Fibroblast of lung (primary cell): ENCODE results near the gene PPARGC1A. TPM values are rescaled to one million over a fixed set of nuclear protein-coding genes. Genes with fewer than 3 reads are reported as not detected.

Source experiments
- DNase-seq, 2 donors: peaks; one replicate each; pipeline versions ENCODE4 v3.0.0 to v3.0.0-alpha.2; 2010; ENCODE audit warnings: low read depth in 2 of 2
- H2AFZ ChIP-seq: 2 replicates; pipeline ENCODE4 v1.5.1; 2012; ENCODE audit warnings: low read length, control low read depth, inconsistent platforms
- H3K27ac ChIP-seq: 2 replicates; pipeline ENCODE4 v1.5.1; 2011; ENCODE audit warnings: low read length, control low read depth; ENCODE audit not compliant: insufficient read depth
- H3K27me3 ChIP-seq: 2 replicates; pipeline ENCODE4 v1.5.1; 2011; ENCODE audit warnings: mild to moderate bottlenecking, low read length; ENCODE audit not compliant: control insufficient read depth, insufficient read depth
- H3K36me3 ChIP-seq: 2 replicates; pipeline ENCODE4 v1.5.1; 2011; ENCODE audit warnings: low read length; ENCODE audit not compliant: control insufficient read depth, insufficient read depth
- H3K4me1 ChIP-seq: 2 replicates; pipeline ENCODE4 v1.5.1; 2011; ENCODE audit warnings: low read length; ENCODE audit not compliant: control insufficient read depth, insufficient read depth; ENCODE audit errors: extremely low read depth
- H3K4me2 ChIP-seq: 2 replicates; pipeline ENCODE4 v1.5.1; 2011; ENCODE audit warnings: low read length, control low read depth; ENCODE audit not compliant: insufficient read depth; ENCODE audit errors: extremely low read depth
- H3K4me3 ChIP-seq, 4 experiments: fragments of 200-600 bp in 1 of 4; sonication (generic) in 1 of 4; replicated peaks in 1 of 4; 2 replicates each; pipeline ENCODE4 v1.5.1; 2011 to 2016; ENCODE audit warnings: low read length in 4 of 4, low read depth in 3 of 4, mild to moderate bottlenecking in 3 of 4, control low read depth in 2 of 4, inconsistent platforms in 1 of 4, mixed read lengths in 1 of 4; ENCODE audit not compliant: insufficient read depth in 1 of 4; ENCODE audit errors: control extremely low read depth in 1 of 4
- H3K79me2 ChIP-seq: 2 replicates; pipeline ENCODE4 v1.5.1; 2012; ENCODE audit warnings: mild to moderate bottlenecking, low read length, inconsistent platforms; ENCODE audit not compliant: control insufficient read depth, insufficient read depth
- H3K9ac ChIP-seq: 2 replicates; pipeline ENCODE4 v1.5.1; 2011; ENCODE audit warnings: mild to moderate bottlenecking, low read length, control low read depth; ENCODE audit not compliant: insufficient read depth
- H3K9me3 ChIP-seq: 2 replicates; pipeline ENCODE4 v1.5.1; 2012; ENCODE audit warnings: low read depth, low read length; ENCODE audit not compliant: control insufficient read depth, insufficient read depth
- H4K20me1 ChIP-seq: 2 replicates; pipeline ENCODE4 v1.5.1; 2011; ENCODE audit warnings: low read length; ENCODE audit not compliant: control insufficient read depth, insufficient read depth; ENCODE audit errors: extremely low read depth
- EZH2 ChIP-seq: IDR thresholded peaks from 2 replicates; pipeline ENCODE4 v1.5.1; 2012; ENCODE audit warnings: low read length, control low read depth, mild to moderate bottlenecking; ENCODE audit errors: missing control alignments
- polyA plus RNA-seq, 2 donors: library from polyadenylated mRNA; depleted of rRNA in 1 of 2; stranded (reverse) in 1 of 2; unstranded in 1 of 2; fragments of >200 nt; gene quantifications; 2 replicates each; pipeline ENCODE4 v1.2.1, GENCODE V29; 2011 to 2012; ENCODE audit warnings: missing spikeins in 1 of 2
- total RNA-seq: library from RNA; depleted of rRNA; stranded (reverse); fragments of >200 nt; gene quantifications from 2 replicates; pipeline ENCODE4 v1.2.1, GENCODE V29; 2014
- TF ChIP-seq, protein P1 (sequence below), 2 donors: IDR thresholded peaks in 1 of 2; conservative IDR thresholded peaks in 1 of 2; 1 replicate in 1 of 2; 2 replicates in 1 of 2; pipeline ENCODE4 v1.5.1; 2011 to 2012; ENCODE audit warnings: low read length in 2 of 2, control low read depth in 1 of 2, inconsistent platforms in 1 of 2, low read depth in 1 of 2, mild to moderate bottlenecking in 1 of 2

PPARGC1A gene
- total and polyA plus RNA-seq, 2 donors (not counting 1 experiment from before 2014, with no cell fraction given) = 1.3 to 6.9 TPM

DNA sequence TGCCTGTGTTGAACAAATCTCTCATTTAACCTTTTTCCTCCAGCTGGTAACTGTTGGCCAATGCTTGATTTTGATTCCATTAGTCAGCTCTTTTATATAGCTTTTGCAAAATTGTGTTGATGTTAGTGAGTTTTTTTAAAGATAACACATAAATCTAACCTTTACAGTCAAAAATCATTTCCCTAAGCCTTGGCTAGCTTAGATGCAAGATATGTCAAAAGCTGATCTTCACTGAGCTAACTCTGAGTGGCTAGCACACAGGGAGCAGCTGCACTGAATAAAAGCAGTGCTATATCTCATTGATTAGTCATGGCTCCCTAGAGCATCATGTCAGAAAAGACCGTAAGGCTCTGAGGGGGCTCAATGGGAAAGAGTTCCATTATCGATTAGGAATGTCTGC lies 78.7 kb downstream of the PPARGC1A start:
- H3K36me3 ChIP-seq = no peaks in the 10 kb centered on the region
- H2AFZ ChIP-seq = no peak overlapping the region
- H3K27me3 ChIP-seq = no peaks in the 10 kb centered on the region
- H3K9ac ChIP-seq = no peak overlapping the region
- H3K79me2 ChIP-seq = no peaks in the 10 kb centered on the region
- no peak overlapping the region for H3K27ac ChIP-seq
- TF ChIP-seq, protein P1, sequence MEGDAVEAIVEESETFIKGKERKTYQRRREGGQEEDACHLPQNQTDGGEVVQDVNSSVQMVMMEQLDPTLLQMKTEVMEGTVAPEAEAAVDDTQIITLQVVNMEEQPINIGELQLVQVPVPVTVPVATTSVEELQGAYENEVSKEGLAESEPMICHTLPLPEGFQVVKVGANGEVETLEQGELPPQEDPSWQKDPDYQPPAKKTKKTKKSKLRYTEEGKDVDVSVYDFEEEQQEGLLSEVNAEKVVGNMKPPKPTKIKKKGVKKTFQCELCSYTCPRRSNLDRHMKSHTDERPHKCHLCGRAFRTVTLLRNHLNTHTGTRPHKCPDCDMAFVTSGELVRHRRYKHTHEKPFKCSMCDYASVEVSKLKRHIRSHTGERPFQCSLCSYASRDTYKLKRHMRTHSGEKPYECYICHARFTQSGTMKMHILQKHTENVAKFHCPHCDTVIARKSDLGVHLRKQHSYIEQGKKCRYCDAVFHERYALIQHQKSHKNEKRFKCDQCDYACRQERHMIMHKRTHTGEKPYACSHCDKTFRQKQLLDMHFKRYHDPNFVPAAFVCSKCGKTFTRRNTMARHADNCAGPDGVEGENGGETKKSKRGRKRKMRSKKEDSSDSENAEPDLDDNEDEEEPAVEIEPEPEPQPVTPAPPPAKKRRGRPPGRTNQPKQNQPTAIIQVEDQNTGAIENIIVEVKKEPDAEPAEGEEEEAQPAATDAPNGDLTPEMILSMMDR (conservative IDR thresholded peaks at IDR 0.05 in 1 of 2, IDR thresholded peaks at IDR 0.05 in 1 of 2; ENCODE audit: low read depth in 1 of 2, low read length in 2 of 2) = no peak
- no peak for TF ChIP-seq EZH2
- H4K20me1 ChIP-seq = no peaks in the 10 kb centered on the region
- no peak overlapping the region for H3K4me3 ChIP-seq
- DNase-seq = peak; percentile 16 to 68
- H3K9me3 ChIP-seq = no peaks in the 10 kb centered on the region
- H3K4me2 ChIP-seq = no peak overlapping the region
- H3K4me1 ChIP-seq = no peaks in the 10 kb centered on the region

DNA sequence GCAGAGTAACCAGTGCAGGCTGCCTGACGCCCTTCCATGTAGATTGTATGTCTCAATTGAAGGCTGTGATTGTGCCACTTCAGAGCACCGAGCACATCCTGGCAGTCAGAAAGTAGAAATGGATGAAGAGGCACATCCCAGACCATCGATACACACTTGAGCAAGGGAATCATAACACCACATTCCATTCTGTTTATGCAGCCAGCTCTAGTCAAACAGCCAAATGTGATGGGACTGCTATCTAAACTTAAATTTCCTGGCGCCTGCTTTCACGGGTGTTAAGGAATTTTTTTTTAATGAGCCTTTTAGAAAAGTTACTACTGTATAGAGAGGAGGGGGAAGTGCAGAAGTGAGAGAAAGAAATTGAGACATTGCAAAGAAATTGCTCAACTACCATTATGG lies 84.4 kb downstream of the PPARGC1A start:
- Histone ChIP-seq H3K36me3 (no peaks in the 10 kb centered on the region), H3K4me1 (no peaks in the 10 kb centered on the region), H3K27ac (no peak overlapping the region), H4K20me1 (no peaks in the 10 kb centered on the region), H3K4me3 (no peak overlapping the region), H3K4me2 (no peak overlapping the region), H3K9me3 (no peaks in the 10 kb centered on the region), H3K27me3 (no peaks in the 10 kb centered on the region), H3K9ac (no peak overlapping the region), H3K79me2 (no peaks in the 10 kb centered on the region), H2AFZ (no peak overlapping the region)
- TF ChIP-seq, protein P1 (conservative IDR thresholded peaks at IDR 0.05 in 1 of 2, IDR thresholded peaks at IDR 0.05 in 1 of 2; ENCODE audit: low read depth in 1 of 2, low read length in 2 of 2) = no peak
- TF ChIP-seq EZH2 = no peak
- peak; percentile 41 to 70 for DNase-seq

DNA sequence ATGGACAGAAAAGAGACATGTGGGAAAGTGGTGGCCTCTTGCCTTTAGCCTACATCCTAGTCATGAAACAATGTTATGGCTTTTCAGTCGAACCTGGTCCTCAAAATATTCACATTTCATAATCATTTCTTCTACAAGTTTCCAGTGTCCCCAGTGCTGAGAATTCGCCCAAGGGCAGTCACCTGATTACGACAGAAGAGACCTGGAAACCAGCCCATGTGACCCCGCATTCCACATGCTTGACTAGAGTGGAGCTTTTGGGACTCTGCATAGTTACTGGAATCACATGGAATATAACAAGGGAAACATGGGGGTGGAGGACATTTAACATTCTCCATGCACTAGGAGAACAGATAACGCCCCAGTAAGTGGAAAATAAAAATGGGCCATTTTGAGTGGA lies 100.1 kb downstream of the PPARGC1A start:
- Histone ChIP-seq H3K36me3 (no peaks in the 10 kb centered on the region), H3K4me3 (no peak overlapping the region), H3K4me2 (no peak overlapping the region), H3K27ac (peak overlapping the region; percentile 38), H3K9me3 (no peaks in the 10 kb centered on the region), H3K9ac (no peak overlapping the region), H3K4me1 (no peaks in the 10 kb centered on the region), H4K20me1 (no peaks in the 10 kb centered on the region), H3K27me3 (no peaks in the 10 kb centered on the region), H2AFZ (no peak overlapping the region), H3K79me2 (no peaks in the 10 kb centered on the region)
- peak; percentile 83 to 90 for DNase-seq
- TF ChIP-seq, protein P1 (conservative IDR thresholded peaks at IDR 0.05 in 1 of 2, IDR thresholded peaks at IDR 0.05 in 1 of 2; ENCODE audit: low read depth in 1 of 2, low read length in 2 of 2) = no peak
- TF ChIP-seq EZH2 = no peak
